HL-60/S4 (cell line): ENCODE results near the gene TIAM2.

ENCODE experiments used
- in situ Hi-C: fragments of 300-500 bp; cut with MboI; formaldehyde crosslinking; loops from 2 replicates; pipeline ENCODE4 v1.14.3; 2022; ENCODE audit warnings: low sequenced_read_pairs

TIAM2 gene

DNA sequence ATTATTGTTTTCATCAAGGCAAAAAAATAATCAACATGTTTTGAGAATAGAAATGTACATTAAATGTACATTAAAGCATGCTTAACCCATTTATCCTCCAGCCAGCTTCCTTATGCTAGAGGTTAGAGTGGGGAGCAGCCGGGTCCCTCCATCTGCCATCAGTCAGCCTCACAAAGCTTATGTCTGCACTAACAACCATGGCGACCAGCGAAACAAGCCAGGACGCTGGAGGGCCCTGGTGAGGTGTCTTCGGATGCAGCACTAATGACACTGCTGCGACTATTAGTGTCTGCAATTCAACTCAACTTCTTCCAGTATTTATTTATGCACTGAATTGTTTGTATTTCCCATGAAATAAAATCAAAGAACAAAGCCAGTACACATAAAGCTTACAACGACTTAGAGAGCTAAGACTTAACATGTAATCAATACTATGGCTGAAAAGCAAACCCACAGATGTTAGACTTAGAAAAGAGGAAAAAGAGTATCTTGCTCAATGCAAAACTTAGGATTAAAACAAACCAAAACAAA lies 275.5 kb downstream of the TIAM2 start:
- in situ Hi-C loops, result no loop called here

GRCh38 chr6:155271145-155271544 lies 276.0 kb downstream of the TIAM2 start:
- in situ Hi-C loops, result no loop called here

- in situ Hi-C loops, result no loop called here
These were observed 277.5 kb downstream of the TIAM2 start for GRCh38 chr6:155272353-155273232.

- in situ Hi-C loops, result no loop called here
These were observed 278.3 kb downstream of the TIAM2 start for GRCh38 chr6:155273431-155273830.

DNA sequence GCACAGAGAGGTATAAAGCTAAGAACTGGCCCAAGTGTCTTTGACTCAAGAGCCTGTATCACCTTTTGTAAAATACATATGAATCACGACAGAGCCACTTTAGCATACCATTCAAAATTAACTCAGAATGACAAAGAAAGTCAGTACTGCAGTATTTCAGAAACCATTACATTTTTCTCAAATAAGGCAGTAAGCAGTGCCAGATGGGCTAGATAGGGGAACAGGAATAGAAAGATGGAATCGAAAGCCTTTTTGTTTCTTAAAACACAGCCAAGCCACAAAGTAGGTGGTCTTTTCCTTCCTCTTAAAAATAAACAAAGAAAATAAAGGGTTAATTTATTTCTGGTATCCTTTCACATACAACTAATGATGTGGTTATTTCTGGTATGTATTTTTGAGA lies 279.0 kb downstream of the TIAM2 start:
- in situ Hi-C loops, result no loop called here

DNA sequence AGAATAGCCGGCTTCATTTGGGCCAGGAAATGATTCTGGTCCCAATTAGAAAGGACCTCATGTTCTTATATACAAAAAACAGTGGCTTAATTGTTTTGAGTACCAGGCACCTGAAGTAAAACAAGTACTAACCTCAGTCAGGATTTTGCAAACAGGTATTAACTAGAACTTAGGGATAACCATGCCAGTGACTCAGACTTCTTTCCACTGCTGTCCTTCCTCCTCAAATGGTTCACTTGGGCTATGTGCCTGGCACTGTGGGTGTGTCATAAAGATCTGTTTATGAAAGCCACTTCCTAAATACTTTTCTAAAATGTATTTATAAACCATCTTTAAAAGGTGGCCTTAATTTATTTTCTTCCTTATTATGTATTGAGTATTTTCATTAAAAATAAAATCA lies 279.4 kb downstream of the TIAM2 start:
- in situ Hi-C loops, result no loop called here

DNA sequence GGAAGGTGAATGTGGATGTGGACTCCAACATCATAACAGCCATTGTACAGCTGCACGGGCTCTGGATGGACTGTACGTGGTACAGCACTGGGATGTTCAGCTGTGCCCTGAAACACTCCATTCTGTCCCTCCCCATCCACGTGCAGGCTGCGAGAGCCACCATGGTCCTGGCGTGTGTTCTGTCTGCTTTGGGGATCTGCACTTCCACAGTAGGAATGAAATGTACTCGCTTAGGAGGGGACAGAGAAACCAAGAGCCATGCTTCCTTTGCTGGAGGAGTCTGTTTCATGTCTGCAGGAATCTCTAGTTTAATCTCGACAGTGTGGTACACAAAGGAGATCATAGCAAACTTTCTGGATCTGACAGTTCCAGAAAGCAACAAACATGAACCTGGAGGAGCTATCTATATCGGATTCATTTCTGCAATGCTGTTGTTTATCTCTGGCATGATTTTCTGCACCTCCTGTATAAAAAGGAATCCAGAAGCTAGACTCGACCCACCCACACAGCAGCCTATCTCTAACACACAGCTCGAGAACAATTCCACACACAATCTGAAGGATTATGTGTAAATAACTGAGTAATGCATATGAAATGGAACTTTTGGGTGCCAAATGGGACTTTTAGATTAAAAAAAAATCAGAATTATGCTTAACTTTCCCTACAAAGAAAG lies 280.8 kb downstream of the TIAM2 start:
- in situ Hi-C loops, result no loop called here

GRCh38 chr6:155276638-155277037 lies 281.5 kb downstream of the TIAM2 start:
- in situ Hi-C loops, result no loop called here

DNA sequence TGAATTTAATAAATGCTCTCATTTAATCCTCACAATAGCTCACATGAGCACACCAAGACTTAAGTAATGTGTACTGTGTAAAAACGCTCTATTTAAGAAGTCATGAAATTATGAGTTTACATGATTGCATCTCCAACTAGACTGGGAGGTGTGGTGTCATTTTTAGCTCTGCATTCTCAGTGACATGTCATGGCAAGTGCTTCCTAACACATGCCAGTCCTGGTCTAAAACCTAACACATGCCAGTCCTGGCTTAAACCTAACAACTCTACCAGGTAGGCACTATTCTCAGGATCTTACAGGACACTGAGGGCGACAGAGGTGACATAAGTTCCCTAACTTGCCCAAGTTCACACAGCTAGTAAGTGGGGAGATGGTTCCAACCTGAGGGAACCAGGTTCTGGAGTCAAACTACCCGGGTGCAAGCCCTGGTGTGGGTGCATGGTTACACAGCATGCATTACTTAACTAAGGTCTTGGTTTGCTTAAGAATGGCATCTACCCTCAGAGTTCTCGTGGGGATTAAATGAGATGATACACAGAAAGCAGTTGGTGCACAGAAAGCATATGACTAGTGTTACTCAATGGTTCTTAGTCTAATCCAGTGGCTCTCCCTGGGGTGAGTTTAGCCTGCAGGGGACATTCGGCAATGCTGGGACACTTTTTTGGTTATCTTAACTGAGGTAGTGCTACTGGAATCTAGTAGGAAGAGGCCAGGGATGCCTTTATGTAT lies 283.4 kb downstream of the TIAM2 start:
- in situ Hi-C loops, result no loop called here

GRCh38 chr6:155284775-155285174 lies 289.7 kb downstream of the TIAM2 start:
- in situ Hi-C loops, result no loop called here

DNA sequence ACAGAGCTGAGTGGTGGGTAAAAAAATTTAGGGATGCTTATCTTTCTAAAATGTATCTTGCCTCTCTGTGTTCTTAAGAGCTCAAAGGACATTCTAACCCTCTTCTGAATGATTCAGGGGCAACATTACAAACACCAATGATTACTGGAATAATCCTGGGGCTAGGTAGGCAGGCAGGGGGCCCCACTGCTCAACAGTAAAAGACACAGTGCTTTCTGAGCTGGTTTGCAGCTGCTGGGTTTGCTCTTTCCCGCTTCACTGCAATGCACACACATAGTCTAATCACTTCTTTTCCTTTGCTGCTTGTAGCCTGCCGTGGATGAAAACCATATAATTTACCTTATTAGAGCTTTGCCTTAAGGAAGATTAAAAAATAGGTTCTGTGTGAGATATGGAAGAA lies 292.6 kb downstream of the TIAM2 start:
- in situ Hi-C loops, result no loop called here

GRCh38 chr6:155290491-155290890 lies 295.4 kb downstream of the TIAM2 start:
- in situ Hi-C loops, result no loop called here

GRCh38 chr6:155291291-155291690 lies 296.2 kb downstream of the TIAM2 start:
- in situ Hi-C loops, result no loop called here

DNA sequence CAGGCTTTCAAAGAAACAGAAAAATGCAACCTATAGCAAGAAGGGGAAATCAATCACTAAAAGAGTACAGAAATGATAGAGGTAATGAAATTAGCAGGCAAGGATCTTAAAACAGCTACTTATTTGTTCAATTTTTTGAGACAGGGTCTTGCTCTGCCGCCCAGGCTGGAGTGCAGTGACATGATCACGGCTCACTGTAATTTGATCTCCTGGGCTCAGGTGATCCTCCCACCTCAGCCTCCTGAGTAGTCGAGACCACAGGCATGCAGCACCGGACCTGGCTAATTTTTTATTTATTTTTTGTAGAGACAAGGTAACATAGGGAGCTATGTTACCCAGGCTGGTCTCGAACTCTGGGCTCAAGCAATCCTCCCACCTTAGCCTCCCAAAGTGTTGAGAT lies 297.6 kb downstream of the TIAM2 start:
- in situ Hi-C loops, result no loop called here

DNA sequence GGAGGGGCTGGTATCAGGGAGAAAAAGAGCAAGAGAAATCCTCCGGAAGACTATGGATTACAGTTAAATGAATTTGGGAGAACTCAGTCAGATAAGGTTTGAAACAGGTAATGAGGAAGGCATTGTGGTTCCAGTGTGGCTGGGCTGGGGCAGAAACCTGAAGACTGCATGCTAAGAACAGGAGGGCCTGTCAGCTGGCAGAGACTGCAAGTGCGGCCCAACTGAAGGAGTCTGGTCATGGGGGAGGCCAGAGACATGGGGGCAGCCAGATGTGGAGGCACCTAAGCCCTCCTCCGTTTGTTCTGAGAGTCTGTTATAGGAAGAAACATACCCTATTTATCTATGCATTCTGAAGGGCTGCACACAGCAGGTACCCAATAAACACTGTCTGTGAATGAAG lies 302.6 kb downstream of the TIAM2 start:
- in situ Hi-C loops, result no loop called here

DNA sequence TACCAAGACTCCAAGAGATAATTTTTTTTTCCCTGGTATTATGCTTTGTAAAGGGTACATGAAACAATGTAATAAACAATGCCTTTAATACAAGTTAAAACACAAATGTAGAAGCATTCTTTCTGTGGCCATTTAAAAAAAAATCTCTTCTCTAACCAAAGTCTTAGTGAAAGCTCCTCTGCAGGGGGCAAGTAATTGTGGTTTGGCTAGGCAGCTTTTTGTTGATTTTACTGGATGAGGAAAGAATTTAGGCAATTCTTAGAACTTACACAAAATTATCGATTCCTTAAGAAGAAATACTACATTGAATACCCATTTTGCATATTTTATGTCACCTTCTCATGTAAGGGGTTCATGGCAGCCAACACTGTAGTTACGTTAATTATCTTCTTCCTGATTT lies 306.8 kb downstream of the TIAM2 start:
- in situ Hi-C loops, result no loop called here

- in situ Hi-C loops, result no loop called here
These were observed 308.3 kb downstream of the TIAM2 start for GRCh38 chr6:155303361-155303870.

- in situ Hi-C loops, result no loop called here
These were observed 311.8 kb downstream of the TIAM2 start for GRCh38 chr6:155306958-155307357.
